Frontal cortex (tissue), 4 donors: ENCODE results near the gene OPTC. TPM values are rescaled to one million over a fixed set of nuclear protein-coding genes. Genes with fewer than 3 reads are reported as not detected.
A peak's percentile ranks its signal among the peaks of the same experiment; 100 is the strongest.
"Not testable (repeated sequence)": the region's sequence is repeated elsewhere in the genome, so short reads cannot be mapped to it uniquely, and the experiment has no call there.

Experiments
- DNase-seq, 2 donors: peaks; one replicate each; pipeline ENCODE4 v3.0.0; 2012; ENCODE audit warnings: low spot score in 2 of 2
- FAIRE-seq: peaks from 2 replicates; lab custom pipeline; 2012; peaks lifted over from hg19 to GRCh38; lab: Jason Lieb, UNC
- total RNA-seq: library from RNA; depleted of rRNA; stranded (reverse); fragments of >200 nt; gene quantifications from one replicate; pipeline ENCODE4 v1.2.3, GENCODE V29; 2014
- donor health status: control.
- donor health status: control.
- donor health status: control.

OPTC gene
- total RNA-seq, 1 donor from 2014 or later, result not detected

- FAIRE-seq, result no peak
Measured at GRCh38 chr1:203464743-203465142, 29.2 kb upstream of the OPTC start.

GRCh38 chr1:203465146-203465798 lies 28.7 kb upstream of the OPTC start:
- FAIRE-seq (no peak), DNase-seq (no peak)

More at GRCh38 chr1:203464743-203465142, 29.2 kb upstream of the OPTC start:
- DNase-seq, result no peak

GRCh38 chr1:203465948-203466347 lies 28.0 kb upstream of the OPTC start:
- DNase-seq (no peak), FAIRE-seq (no peak)

- not testable (repeated sequence) for FAIRE-seq, DNase-seq
Measured at GRCh38 chr1:203466906-203467549, 26.9 kb upstream of the OPTC start.

- no peak for DNase-seq
- FAIRE-seq, result no peak
Measured at GRCh38 chr1:203467550-203467921, 26.4 kb upstream of the OPTC start.

GRCh38 chr1:203468326-203468725 lies 25.6 kb upstream of the OPTC start:
- no peak for DNase-seq
- no peak for FAIRE-seq

GRCh38 chr1:203470240-203470639 lies 23.7 kb upstream of the OPTC start:
- FAIRE-seq, result no peak
- DNase-seq, result no peak

- DNase-seq (no peak), FAIRE-seq (no peak)
Measured at GRCh38 chr1:203471841-203472240, 22.1 kb upstream of the OPTC start.

GRCh38 chr1:203473281-203473680 lies 20.7 kb upstream of the OPTC start:
- DNase-seq (no peak), FAIRE-seq (no peak)

GRCh38 chr1:203473781-203474305 lies 20.1 kb upstream of the OPTC start:
- FAIRE-seq, result no peak
- no peak for DNase-seq

- no peak for FAIRE-seq
- DNase-seq, result peak; percentile 60 to 61
Measured at GRCh38 chr1:203475012-203475981, 18.7 kb upstream of the OPTC start, which contains the start of gene PRELP. TSS of gene PRELP (plus strand) at chr1:203475806. CDS start at chr1:203483185, 7,379 bp downstream.

GRCh38 chr1:203476216-203476814 lies 17.6 kb upstream of the OPTC start:
- DNase-seq (no peak), FAIRE-seq (no peak)

- DNase-seq, result no peak
- FAIRE-seq, result no peak
Measured at GRCh38 chr1:203477748-203478147, 16.2 kb upstream of the OPTC start.

GRCh38 chr1:203478231-203478630 lies 15.7 kb upstream of the OPTC start:
- FAIRE-seq, result no peak
- no peak for DNase-seq

- FAIRE-seq (no peak), DNase-seq (no peak)
Measured at GRCh38 chr1:203478986-203479385, 15.0 kb upstream of the OPTC start.

GRCh38 chr1:203479646-203480045 lies 14.3 kb upstream of the OPTC start:
- DNase-seq (no peak), FAIRE-seq (no peak)

GRCh38 chr1:203480084-203480483 lies 13.9 kb upstream of the OPTC start:
- FAIRE-seq, result no peak
- no peak for DNase-seq

- no peak for FAIRE-seq
- DNase-seq, result no peak
Measured at GRCh38 chr1:203480525-203481084, 13.3 kb upstream of the OPTC start.

GRCh38 chr1:203481196-203481595 lies 12.8 kb upstream of the OPTC start:
- FAIRE-seq (no peak), DNase-seq (no peak)
